KMS-11 (cell line): ENCODE results near the gene PLAGL2.
A peak's percentile ranks its signal among the peaks of the same experiment; 100 is the strongest.

Experiments
- H2AFZ ChIP-seq: fragments of 200-600 bp; sonication (generic); 2 replicates; pipeline ENCODE4 v1.6.1; 2016; ENCODE audit warnings: antibody characterized with exemption, mixed run types, low read depth
- H3K27ac ChIP-seq: fragments of 200-600 bp; sonication (generic); 2 replicates; pipeline ENCODE4 v1.6.1; 2016; ENCODE audit warnings: mild to moderate bottlenecking, mixed run types
- H3K27me3 ChIP-seq: fragments of 200-600 bp; sonication (generic); 2 replicates; pipeline ENCODE4 v1.6.1; 2017; ENCODE audit warnings: mild to moderate bottlenecking, low read depth, mixed run types, moderate library complexity; ENCODE audit not compliant: insufficient read depth
- H3K36me3 ChIP-seq: fragments of 200-600 bp; sonication (generic); 2 replicates; pipeline ENCODE4 v1.6.1; 2017; ENCODE audit warnings: mild to moderate bottlenecking, mixed run types; ENCODE audit not compliant: insufficient read depth
- H3K4me1 ChIP-seq: fragments of 200-600 bp; sonication (generic); 2 replicates; pipeline ENCODE4 v1.6.1; 2016; ENCODE audit warnings: mild to moderate bottlenecking, low read depth, mixed run types; ENCODE audit not compliant: poor library complexity, severe bottlenecking
- H3K4me2 ChIP-seq: fragments of 200-600 bp; sonication (generic); 2 replicates; pipeline ENCODE4 v1.7.0; 2016; ENCODE audit warnings: mild to moderate bottlenecking, mixed run types
- H3K4me3 ChIP-seq: fragments of 200-600 bp; sonication (generic); IDR thresholded peaks from 2 replicates; pipeline ENCODE4 v1.6.1; 2017; ENCODE audit warnings: low read depth, low read length, mixed read lengths; ENCODE audit not compliant: insufficient read depth
- H3K79me2 ChIP-seq: fragments of 200-600 bp; sonication (generic); 2 replicates; pipeline ENCODE4 v1.6.1; 2016; ENCODE audit warnings: low read depth, mixed run types; ENCODE audit not compliant: insufficient read depth
- H3K9ac ChIP-seq: fragments of 200-600 bp; sonication (generic); 2 replicates; pipeline ENCODE4 v1.6.1; 2016; ENCODE audit warnings: mild to moderate bottlenecking, mixed run types
- H4K20me1 ChIP-seq: fragments of 200-600 bp; sonication (generic); 2 replicates; pipeline ENCODE4 v1.6.1; 2016; ENCODE audit warnings: mild to moderate bottlenecking, mixed run types; ENCODE audit not compliant: insufficient read depth
- CTCF ChIP-seq: fragments of 200-600 bp; sonication (generic); conservative IDR thresholded peaks from 2 replicates; pipeline ENCODE4 v1.6.1; 2017; ENCODE audit warnings: low read depth, mild to moderate bottlenecking, antibody characterized with exemption, low read length, moderate library complexity, mixed read lengths

PLAGL2 gene

GRCh38 chr20:32240205-32240604, 32.7 kb upstream of the PLAGL2 start:
- H3K27me3 ChIP-seq = no peaks in the 10 kb centered on the region
- peaks cover 4% of the 10 kb centered on the region for H3K4me1 ChIP-seq
- no peaks in the 10 kb centered on the region for H3K79me2 ChIP-seq
- H4K20me1 ChIP-seq = no peaks in the 10 kb centered on the region
- no peak overlapping the region for H3K4me3 ChIP-seq
- H3K27ac ChIP-seq = no peak overlapping the region
- 0 out of 2 replicates have a peak, but pooled peaks have one; percentile 21 for TF ChIP-seq CTCF
- H3K36me3 ChIP-seq = no peaks in the 10 kb centered on the region; the same call in 1 of the 2 replicates
- no peak overlapping the region for H3K4me2 ChIP-seq
- H2AFZ ChIP-seq = no peak overlapping the region
- no peak overlapping the region for H3K9ac ChIP-seq

- Histone ChIP-seq H3K27ac (no peak overlapping the region), H3K36me3 (no peaks in the 10 kb centered on the region; the same call in 1 of the 2 replicates), H3K79me2 (no peaks in the 10 kb centered on the region), H3K9ac (no peak overlapping the region), H2AFZ (no peak overlapping the region), H3K4me1 (peaks cover 4% of the 10 kb centered on the region), H3K4me3 (no peak overlapping the region), H3K27me3 (no peaks in the 10 kb centered on the region), H4K20me1 (no peaks in the 10 kb centered on the region), H3K4me2 (no peak overlapping the region)
- TF ChIP-seq CTCF = no peak
These were observed 31.2 kb upstream of the PLAGL2 start for GRCh38 chr20:32238483-32239425.

GRCh38 chr20:32237419-32237818, 29.9 kb upstream of the PLAGL2 start:
- Histone ChIP-seq H3K27ac (no peak overlapping the region), H3K4me1 (peaks cover 9% of the 10 kb centered on the region), H3K27me3 (no peaks in the 10 kb centered on the region), H3K36me3 (no peaks in the 10 kb centered on the region; the same call in 1 of the 2 replicates), H3K4me2 (no peak overlapping the region), H3K79me2 (no peaks in the 10 kb centered on the region), H3K9ac (no peak overlapping the region), H4K20me1 (no peaks in the 10 kb centered on the region), H2AFZ (no peak overlapping the region), H3K4me3 (no peak overlapping the region)
- no peak for TF ChIP-seq CTCF

GRCh38 chr20:32236819-32237218, 29.3 kb upstream of the PLAGL2 start:
- TF ChIP-seq CTCF = no peak
- H3K9ac ChIP-seq = no peak overlapping the region
- H3K36me3 ChIP-seq = no peaks in the 10 kb centered on the region; the same call in 1 of the 2 replicates
- H3K4me2 ChIP-seq = no peak overlapping the region
- no peaks in the 10 kb centered on the region for H3K27me3 ChIP-seq
- H4K20me1 ChIP-seq = no peaks in the 10 kb centered on the region
- H3K27ac ChIP-seq = no peak overlapping the region
- H3K4me3 ChIP-seq = no peak overlapping the region
- peaks cover 15% of the 10 kb centered on the region for H3K4me1 ChIP-seq
- H3K79me2 ChIP-seq = no peaks in the 10 kb centered on the region
- no peak overlapping the region for H2AFZ ChIP-seq
